ENCODE results near the gene THY1.
"Not testable (repeated sequence)": the region's sequence is repeated elsewhere in the genome, so short reads cannot be mapped to it uniquely, and the experiment has no call there.

THY1 gene

DNA sequence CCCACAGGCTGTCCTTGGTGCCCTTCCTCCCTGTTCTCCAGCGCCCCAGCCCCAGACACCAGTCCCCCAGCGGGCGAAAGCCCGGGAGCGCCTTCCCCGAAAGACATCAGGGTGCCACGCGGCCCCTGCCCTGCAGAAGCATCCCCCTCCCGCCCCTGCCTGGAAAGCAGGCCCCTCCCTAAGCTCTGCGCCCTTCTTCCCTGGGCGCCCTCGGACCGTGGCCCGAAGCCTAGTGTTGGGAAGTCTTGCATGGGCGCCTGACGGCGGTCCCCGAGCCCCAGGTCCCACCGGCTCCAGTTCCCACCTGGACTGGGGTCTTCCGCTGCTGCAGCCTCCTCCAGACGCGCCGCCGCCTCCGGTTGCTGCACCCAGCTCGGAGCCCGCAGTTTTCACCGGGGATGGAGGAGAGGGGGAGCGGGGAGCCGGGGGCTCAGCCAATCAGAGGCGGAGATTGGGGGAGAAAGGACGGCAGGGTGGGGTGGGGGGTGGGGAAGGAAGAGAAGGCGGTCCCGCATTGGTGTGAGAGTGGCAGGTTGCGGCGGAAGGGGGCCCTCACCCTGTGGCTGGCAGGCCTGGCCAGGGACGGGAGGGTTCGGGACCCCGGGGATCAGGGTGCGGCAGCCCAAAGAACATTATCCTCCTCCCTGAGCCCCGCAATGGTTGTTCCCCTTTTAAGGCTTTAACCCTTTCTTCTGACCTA lies at the start of gene THY1:
Gene THY1 (minus strand): TSS at position 364 of the 700 bp plus-strand sequence. CDS start 2,267 bp downstream, outside the sequence.
- in situ Hi-C loops (cut with HindIII; ENCODE audit: low pct_ligation_motif_present, low pct_unique_long_range_greater_than_20kb, low sequenced_read_pairs) = no loop called here
- peak; percentile 57 for DNase-seq

DNA sequence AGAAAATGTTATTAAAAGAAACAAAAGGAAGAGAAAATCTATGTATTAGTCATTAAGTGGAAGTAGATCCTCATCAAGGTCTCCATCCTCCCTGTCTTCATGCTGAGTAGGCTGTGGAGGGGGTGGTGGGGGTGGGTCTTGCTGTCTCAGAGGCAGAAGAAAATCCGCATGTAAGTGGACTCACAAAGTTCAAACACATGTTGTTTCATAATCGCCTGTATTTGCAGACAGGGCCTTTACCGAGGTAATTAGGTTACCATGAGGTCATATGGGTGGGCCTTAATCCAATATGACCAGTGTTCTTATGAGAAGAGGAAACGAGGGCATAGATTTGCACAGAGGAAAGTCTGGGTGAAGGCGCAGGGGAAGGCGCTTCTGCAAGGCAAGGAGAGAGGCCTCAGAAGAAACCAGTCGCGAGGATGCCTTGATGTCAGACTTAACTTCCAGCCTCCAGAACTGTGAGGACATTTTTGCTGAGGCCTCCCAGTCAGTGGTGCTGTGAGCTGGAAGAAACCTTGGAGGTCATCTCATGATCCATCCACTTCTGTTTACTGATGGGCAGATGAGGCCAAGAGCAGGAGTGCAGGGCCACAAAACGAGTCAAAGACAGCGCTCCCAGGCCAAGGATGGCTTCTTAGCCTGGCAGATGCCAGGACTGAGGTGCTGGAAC lies 49.3 kb upstream of the THY1 start:
- no peak for DNase-seq
- in situ Hi-C loops (cut with HindIII; ENCODE audit: low pct_ligation_motif_present, low pct_unique_long_range_greater_than_20kb, low sequenced_read_pairs) = no loop called here

DNA sequence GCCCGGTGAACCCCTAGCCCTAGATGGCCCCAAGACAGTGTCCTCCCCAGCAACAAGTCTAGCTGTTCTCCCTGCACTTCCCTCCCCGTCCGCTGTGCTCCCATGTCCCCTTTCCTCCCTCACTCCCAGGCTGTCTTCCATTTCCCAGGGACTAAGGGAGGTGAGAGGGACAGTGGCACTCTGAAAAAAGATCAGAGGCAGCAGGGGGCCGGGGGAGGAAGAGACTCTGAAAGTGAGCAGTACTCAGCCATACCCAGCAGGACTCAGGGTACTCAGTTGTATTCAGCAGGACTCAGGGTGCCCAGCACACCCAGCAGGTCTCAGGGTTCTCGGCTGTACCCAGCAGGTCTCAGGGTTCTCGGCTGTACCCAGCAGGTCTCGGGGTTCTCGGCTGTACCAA lies 48.4 kb upstream of the THY1 start:
- in situ Hi-C loops (cut with HindIII; ENCODE audit: low pct_ligation_motif_present, low pct_unique_long_range_greater_than_20kb, low sequenced_read_pairs) = no loop called here
- no peak for DNase-seq

DNA sequence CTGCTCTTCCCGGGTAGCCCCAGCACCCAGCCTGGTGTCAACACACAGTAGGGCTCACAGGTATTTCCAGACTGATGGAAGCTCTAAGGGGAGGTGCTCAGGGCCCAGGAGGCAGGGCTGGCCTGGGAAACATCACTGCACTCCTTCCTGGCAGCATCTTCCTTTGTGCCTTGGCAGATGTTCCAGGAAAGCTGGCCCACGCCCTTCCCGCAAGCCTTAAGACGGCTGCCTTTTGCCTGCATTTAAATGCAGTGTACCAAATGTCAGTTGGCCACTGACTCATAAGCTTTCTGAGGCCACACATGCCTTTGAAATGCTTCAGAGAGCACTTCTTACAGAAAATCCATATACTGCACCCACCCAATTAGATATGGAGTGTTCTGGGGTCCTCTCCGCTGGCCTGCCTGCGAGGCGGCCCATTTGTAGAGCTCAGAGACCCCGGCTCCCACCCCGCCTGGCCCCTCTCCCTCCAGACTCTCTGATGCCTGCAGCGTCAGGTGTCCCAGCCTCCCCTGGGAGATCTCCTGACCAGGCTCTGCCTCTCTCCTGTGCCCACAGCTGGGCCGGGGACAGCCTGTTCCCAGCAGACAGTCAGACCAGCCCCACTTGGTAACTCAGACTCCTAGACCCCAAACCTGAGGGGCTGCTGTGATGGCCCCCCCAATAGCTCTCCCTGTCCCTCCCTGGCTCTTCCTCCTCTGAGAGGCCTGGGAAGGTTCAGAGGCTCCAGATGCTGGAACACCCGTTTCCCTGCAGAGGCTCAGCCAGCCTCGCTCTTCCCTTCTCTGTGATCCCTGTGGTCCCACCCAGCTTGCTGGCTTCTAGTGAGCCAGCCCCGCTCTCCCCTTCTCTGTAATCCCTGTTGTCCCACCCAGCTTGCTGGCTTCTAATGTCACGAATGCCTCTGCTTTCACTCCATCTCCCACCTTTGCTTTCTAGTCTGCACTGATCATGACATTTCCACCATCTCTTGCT lies 47.6 kb upstream of the THY1 start:
- in situ Hi-C loops (cut with HindIII; ENCODE audit: low pct_ligation_motif_present, low pct_unique_long_range_greater_than_20kb, low sequenced_read_pairs) = no loop called here
- DNase-seq = peak; percentile 16

DNA sequence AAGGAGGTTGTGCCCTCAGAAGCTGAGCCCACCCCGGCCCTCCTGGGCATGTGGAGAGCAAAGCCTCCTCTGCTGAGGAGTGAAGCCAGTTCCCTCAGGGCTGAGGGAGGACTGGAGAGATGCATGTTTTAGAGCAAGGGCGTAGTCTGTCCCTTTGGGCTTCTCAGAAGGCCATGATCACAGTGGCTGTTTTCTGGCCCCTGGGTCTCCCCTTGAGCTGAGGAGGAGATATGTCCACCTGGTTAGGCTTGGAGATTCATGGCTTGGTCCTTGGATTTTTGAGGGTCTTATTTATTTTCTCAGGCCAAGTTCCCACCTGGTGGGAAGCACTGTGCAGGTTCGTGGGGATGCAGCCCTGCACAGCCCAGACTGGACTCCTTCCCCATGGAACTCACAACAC lies 46.5 kb upstream of the THY1 start:
- no peak for DNase-seq
- in situ Hi-C loops (cut with HindIII; ENCODE audit: low pct_ligation_motif_present, low pct_unique_long_range_greater_than_20kb, low sequenced_read_pairs) = no loop called here

DNA sequence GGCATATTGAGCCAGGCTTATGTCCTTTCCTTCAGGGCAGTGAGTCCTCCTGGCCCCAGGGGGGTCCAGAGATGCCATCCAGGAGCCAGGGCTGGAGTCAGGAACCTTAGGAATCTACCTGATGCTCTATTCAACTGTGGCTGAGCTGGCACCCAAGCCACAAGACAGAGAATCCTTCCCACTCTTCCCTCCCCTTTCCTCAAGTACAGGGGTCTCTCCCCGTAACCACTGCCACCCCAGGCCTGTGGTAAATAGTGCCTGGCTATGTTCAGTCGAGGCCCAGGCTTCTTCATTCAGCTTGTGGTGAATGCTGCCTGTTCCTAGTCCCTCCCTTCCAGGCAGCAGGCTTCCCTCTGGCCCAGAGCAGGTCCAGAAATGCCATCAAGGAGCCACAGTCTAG lies 45.5 kb upstream of the THY1 start:
- in situ Hi-C loops (cut with HindIII; ENCODE audit: low pct_ligation_motif_present, low pct_unique_long_range_greater_than_20kb, low sequenced_read_pairs) = no loop called here
- DNase-seq = no peak

DNA sequence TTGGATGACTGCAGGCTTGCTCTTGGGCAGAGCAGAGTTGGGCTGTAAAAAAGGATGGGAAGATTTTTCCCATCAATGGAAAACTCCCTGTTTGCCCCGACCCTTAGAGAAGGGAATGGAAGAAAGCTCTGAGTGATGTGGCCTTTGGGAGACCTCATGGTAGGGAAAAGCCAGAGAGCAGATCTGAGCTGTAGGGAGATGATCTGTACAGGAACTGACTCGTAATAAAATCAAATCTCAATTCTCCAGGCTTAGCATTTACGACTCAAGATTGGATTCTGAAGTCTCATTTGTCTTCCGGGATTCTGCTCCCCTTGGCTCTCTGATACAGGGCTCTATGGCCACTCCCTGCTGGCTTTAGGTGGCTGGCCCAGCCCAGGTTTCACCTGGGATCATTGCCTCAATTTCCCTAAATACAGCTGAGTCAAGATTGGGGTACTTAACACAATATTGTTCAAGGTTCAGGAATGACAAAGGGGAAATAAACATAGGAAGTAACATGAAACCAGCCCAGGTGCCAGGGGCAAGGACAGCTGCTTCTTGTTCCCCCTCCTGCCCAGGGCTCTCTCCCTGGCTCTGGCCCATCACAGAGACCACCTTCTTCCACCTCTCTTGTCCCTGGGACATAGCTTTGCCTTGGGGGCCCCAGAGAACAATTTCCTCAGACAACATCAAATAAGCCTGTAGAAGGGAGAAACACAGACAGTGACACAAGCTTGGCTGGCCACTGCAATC lies 38.4 kb upstream of the THY1 start:
- in situ Hi-C loops (cut with HindIII; ENCODE audit: low pct_ligation_motif_present, low pct_unique_long_range_greater_than_20kb, low sequenced_read_pairs) = no loop called here
- DNase-seq = no peak

DNA sequence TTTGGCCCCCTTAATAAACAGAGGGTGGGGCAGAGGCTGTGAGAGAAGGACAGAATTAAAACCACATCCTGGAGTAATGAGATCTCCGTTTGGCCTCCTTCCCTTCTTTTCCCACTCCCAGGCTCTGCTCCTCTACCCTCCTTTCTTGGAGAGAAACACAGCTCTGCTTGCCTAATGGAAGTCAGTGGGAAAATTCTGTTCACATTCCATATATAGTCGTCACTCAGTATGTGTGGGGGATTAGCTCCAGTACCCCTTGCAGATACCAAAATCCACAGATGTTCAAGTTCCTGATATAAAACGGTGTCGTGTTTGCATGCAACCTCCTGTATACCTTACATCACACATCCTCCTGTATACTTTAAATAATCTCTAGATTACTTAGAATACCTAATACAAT lies 37.6 kb upstream of the THY1 start:
- DNase-seq = no peak
- in situ Hi-C loops (cut with HindIII; ENCODE audit: low pct_ligation_motif_present, low pct_unique_long_range_greater_than_20kb, low sequenced_read_pairs) = no loop called here

DNA sequence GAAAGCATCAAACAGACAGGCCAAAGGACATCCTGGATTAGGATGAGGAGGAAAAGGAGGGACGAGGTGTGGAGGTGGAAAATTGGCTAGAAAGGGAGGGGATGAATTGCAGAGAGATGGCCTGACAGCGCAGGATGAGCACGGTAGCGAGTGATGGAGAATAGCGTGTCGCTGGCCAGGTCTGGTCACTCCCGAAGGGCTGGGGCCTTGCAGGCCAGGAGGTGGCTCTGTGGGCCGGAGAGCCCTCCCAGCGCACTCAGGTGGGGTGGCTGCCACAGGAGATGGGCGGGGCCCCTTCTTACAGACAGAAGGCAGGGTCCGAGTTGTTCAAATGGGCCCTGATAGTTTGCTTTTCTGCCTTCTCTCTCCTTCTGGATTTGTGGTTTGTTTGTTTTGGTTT lies 37.1 kb upstream of the THY1 start:
- in situ Hi-C loops (cut with HindIII; ENCODE audit: low pct_ligation_motif_present, low pct_unique_long_range_greater_than_20kb, low sequenced_read_pairs) = no loop called here

DNA sequence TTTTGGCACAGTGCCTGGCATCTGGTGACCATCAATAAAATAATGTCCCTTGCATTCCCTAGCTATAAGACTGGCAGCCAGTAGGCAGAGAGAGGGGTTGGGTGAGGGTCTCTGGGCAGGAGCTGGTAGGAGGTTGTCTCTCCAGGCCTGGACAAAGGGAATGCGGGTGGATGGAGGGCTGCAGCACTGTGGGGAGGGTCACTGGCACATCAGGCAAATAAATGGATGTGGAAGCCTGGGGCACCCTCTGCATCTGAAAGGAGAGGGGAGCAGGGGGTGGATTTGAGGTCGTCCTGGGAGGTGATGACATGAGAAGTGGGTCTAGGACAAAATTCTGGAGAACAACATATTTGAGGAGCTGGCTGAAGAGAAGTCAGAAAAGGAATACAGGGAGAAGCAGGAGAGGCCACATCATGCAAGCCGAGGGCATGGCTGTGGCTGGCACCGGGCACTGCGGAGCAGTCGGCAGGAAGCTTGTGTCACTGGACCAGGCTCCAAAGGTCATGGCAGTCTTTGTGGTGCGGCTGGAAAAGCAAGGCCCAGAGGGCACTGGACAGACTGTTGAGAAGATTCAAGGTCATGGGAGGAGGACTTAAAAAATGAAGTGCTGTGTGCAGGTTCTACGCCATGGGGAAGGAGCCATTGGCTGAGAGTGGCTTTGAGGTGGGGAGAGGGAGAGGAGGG lies 36.5 kb upstream of the THY1 start:
- DNase-seq = no peak
- in situ Hi-C loops (cut with HindIII; ENCODE audit: low pct_ligation_motif_present, low pct_unique_long_range_greater_than_20kb, low sequenced_read_pairs) = no loop called here

More for the DNA sequence above, 37.1 kb upstream of the THY1 start:
- no peak for DNase-seq

DNA sequence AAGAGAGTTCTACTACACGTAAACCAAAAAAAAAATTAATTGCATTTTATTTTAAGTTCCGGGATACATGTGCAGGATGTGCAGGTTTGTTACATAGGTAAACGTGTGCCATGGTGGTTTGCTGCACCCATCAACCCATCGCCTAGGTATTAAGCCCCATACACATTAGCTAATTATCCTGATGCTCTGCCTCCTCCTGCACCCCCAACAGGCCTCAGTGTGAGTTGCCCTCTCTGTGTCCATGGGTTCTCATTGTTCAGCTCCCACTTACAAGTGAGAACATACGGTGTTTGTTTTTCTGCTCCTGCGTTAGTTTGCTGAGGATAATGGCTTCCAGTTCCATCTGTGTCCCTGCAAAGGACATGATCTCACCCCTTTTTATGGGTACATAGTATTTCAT lies 32.7 kb upstream of the THY1 start:
- DNase-seq; in situ Hi-C loops (cut with HindIII; ENCODE audit: low pct_ligation_motif_present, low pct_unique_long_range_greater_than_20kb, low sequenced_read_pairs): not testable (repeated sequence)

DNA sequence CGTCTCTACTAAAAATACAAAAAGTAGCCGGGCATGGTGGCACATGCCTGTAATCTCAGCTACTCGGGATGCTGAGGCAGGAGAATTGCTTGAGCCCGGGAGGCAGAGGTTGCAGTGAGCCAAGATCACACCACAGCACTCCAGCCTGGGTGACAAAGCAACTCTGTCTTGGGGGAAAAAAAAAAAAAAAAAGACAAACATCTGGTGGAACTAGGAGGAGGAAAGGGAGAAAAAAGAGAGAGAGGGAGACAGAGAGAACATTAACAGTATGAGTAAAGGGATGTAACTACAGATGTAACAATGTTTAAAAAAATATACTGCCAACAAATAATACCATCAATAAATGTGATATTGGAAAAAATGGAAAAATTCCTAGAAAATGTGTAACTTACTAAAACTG lies 32.3 kb upstream of the THY1 start:
- DNase-seq; in situ Hi-C loops (cut with HindIII; ENCODE audit: low pct_ligation_motif_present, low pct_unique_long_range_greater_than_20kb, low sequenced_read_pairs): not testable (repeated sequence)

DNA sequence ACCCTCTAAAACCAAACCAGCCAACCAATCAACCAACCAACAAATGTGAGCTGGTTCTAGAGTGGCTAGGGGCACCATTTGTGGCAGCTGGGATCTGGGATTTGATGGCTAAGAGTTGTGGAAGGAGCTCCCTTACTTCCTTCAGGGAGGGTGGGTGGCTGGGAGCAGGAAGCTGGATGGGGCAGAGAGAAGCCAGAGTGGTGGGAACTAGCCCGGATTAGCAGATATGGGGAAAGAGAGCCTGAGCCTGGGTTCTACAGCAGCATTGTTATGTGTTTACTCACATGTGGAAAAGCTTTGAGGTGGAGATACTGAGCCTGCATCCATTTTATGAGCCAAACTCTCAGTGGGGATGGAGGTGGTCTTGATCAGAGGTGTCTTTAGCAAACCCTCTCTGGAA lies 30.9 kb upstream of the THY1 start:
- no peak for DNase-seq

DNA sequence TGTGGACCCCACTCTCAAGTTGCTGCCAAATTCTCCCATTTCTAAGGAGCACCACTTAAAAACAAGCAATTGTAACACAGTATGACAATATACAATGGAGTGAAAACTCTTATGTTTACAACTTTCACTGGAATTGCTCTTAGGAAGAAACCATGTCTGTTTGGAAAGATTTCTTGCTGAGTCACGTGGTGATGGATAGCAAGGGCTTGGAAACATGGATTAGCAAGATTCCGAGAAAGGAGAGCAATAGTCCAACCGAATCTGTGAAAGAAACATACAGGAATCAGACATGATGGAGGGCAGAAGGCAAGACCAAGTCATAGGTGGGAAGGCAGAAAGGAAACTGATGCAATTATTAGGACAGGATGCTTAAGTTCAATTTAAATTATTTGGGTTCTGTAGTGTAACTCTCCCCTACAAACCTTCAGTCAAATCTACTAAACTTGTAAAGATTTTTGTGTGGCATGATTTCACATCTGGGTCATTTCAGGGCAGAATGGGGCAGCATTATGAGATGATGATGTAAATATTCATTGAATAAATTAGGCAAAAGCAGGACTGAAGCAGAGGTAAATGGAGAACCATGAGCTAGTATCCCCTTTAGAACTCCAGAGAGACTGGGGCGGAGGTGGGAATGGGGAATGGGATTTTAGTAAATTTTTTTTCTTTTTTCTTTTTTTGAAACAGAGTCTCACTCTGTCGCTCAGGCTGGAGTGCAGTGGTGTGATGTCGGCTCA lies 27.8 kb upstream of the THY1 start:
- in situ Hi-C loops (cut with HindIII; ENCODE audit: low pct_ligation_motif_present, low pct_unique_long_range_greater_than_20kb, low sequenced_read_pairs) = no loop called here
- DNase-seq = no peak

More for the DNA sequence above, 30.9 kb upstream of the THY1 start:
- in situ Hi-C loops (cut with HindIII; ENCODE audit: low pct_ligation_motif_present, low pct_unique_long_range_greater_than_20kb, low sequenced_read_pairs) = no loop called here

DNA sequence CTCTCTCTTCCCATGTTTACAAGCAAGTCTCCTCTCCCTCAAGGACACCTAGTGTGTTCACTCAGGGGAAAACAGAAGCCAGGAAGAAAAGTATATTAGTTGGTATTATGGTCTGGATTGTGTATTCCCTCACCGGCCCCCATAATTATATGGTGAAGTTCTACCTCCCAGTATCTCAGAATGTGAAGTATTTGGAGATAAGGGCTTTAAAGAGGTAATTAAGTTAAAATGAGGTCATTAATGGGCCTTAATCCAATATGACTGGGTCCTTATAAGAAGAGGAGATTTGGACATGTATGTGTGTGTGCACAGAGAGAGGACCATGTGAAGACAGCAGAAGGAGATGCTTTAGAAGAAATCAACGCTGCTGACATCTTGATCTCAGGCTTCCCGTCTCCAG lies 26.5 kb upstream of the THY1 start:
- in situ Hi-C loops (cut with HindIII; ENCODE audit: low pct_ligation_motif_present, low pct_unique_long_range_greater_than_20kb, low sequenced_read_pairs) = no loop called here
- no peak for DNase-seq

DNA sequence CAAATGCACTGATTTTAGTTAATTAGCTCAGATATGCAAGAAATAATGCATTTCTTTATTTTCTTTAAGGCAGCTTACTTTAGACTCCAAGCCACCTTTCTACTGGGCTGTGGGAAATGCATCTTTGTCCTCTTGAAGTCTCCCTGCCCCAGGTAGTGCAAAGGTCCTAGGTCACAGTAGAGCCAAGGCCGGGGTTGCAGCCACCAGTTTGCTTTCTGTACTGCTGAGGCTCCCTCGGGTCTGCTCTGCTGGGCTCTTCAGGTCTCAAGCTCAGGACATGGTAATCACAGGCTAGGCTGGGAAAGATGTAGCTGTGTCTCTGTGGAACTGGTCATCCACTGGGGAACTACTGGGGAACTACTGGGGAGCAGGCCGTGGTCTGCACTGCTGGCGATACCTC lies 25.4 kb upstream of the THY1 start:
- in situ Hi-C loops (cut with HindIII; ENCODE audit: low pct_ligation_motif_present, low pct_unique_long_range_greater_than_20kb, low sequenced_read_pairs) = no loop called here

DNA sequence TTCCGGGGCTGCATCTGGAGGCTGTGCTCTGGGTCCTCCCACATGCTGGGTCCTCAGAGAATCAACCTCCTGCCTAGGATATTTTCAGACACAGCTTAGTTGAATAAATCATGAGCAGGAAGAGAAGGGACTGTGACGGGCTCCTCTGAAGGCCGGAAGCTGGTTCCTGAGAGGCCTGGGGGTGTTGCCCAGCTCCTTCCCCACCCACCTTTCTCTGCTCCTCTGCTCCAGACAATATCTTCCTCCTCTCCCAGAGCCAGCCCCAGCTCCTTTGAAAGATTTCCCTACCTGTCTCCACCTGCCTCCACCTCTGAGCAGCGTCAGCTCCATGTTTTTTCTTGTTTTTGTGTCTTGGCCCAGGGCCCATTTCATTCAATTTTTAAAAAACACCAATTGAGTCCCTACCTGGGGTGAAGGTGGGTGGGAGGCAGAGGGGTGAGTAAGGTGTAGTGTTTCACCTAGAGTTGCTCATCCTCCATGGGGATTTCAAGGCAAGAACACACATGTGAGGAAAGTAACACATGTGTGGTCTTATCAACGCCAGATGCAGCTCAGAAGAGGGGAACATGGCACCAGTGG lies 24.8 kb upstream of the THY1 start:
- no peak for DNase-seq
- in situ Hi-C loops (cut with HindIII; ENCODE audit: low pct_ligation_motif_present, low pct_unique_long_range_greater_than_20kb, low sequenced_read_pairs) = no loop called here

More for the DNA sequence above, 25.4 kb upstream of the THY1 start:
- no peak for DNase-seq

All from ACHN (cell line).